HCT116 (cell line): Measurements from ENCODE around the gene SH3GL1. TPM values are rescaled to one million over a fixed set of nuclear protein-coding genes. Genes with fewer than 3 reads are reported as not detected.

Experiments used
- ATAC-seq: fragments of 200-7000 bp; cut with Tn5 transposase; 2 replicates; pipeline ENCODE4 v1.9.1; 2020; ENCODE audit warnings: mild to moderate bottlenecking, moderate library complexity
- BruUV-seq: library from RNA; stranded (reverse); fragments of 400-500 nt; replicated peaks from 2 replicates; lab custom pipeline; 2021; lab: Mats Ljungman, UMichigan
- CTCF ChIA-PET: fragments of 300-600 bp; sonication (Branson Sonifier 250); formaldehyde crosslinking; loops from one replicate; lab custom pipeline; 2021; ENCODE audit warnings: antibody characterized with exemption; lab: Charles Lee
- POLR2A ChIA-PET: fragments of 300-600, 350-600 bp; sonication (Branson Sonifier 250); formaldehyde crosslinking; loops from one replicate; lab custom pipeline; 2021; ENCODE audit warnings: antibody characterized with exemption; lab: Charles Lee
- RAD21 ChIA-PET, 2 experiments: fragments of 300-600 bp; sonication (Branson Sonifier 250); formaldehyde crosslinking; loops; one replicate each; lab custom pipeline; 2023; ENCODE audit warnings: low total read pairs in 2 of 2; ENCODE audit not compliant: uncharacterized antibody in 2 of 2, unreplicated experiment in 2 of 2, low non-redundant PET in 1 of 2; lab: Charles Lee
- DNase-seq: peaks from one replicate; pipeline ENCODE4 v3.0.0-alpha.2; 2010; ENCODE audit warnings: low read depth, low spot score
- H2AFZ ChIP-seq: fragments of 200-600 bp; shearing (Covaris generic), sonication (generic); 2 replicates; pipeline ENCODE4 v1.6.1; 2017; ENCODE audit warnings: low read depth, mixed run types, mixed read lengths, antibody characterized with exemption, low read length; ENCODE audit not compliant: poor library complexity, severe bottlenecking
- H3K27ac ChIP-seq: 2 replicates; pipeline ENCODE4 v1.5.1; 2012; ENCODE audit warnings: low read depth, low read length
- H3K27me3 ChIP-seq: fragments of 200-600 bp; sonication (generic); 2 replicates; pipeline ENCODE4 v1.6.1; 2016; ENCODE audit warnings: mixed run types, low read length, mixed read lengths; ENCODE audit not compliant: insufficient read depth
- H3K36me3 ChIP-seq, 2 experiments: fragments of 200-500 bp in 1 of 2; fragments of 200-600 bp in 1 of 2; sonication (Bioruptor generic) in 1 of 2; sonication (generic) in 1 of 2; 2 replicates each; pipeline versions ENCODE4 v1.5.1 to v1.6.1; 2014 to 2016; ENCODE audit warnings: low read length in 2 of 2, inconsistent platforms in 1 of 2, mixed read lengths in 1 of 2, mixed run types in 1 of 2; ENCODE audit not compliant: insufficient read depth in 2 of 2, control insufficient read depth in 1 of 2
- H3K4me1 ChIP-seq, 2 experiments: fragments of 200-600 bp in 1 of 2; sonication (generic) in 1 of 2; 2 replicates each; pipeline versions ENCODE4 v1.5.1 to v1.6.1; 2012 to 2017; ENCODE audit warnings: low read length in 2 of 2, inconsistent platforms in 1 of 2, mild to moderate bottlenecking in 1 of 2, mixed read lengths in 1 of 2, mixed run types in 1 of 2, moderate library complexity in 1 of 2; ENCODE audit not compliant: insufficient read depth in 2 of 2, control insufficient read depth in 1 of 2
- H3K4me2 ChIP-seq: fragments of 200-600 bp; sonication (generic); 2 replicates; pipeline ENCODE4 v1.6.1; 2017; ENCODE audit warnings: mixed run types, low read length, mixed read lengths
- H3K4me3 ChIP-seq, 2 experiments: fragments of 200-600 bp in 1 of 2; sonication (generic) in 1 of 2; replicated peaks in 1 of 2; 2 replicates each; pipeline ENCODE4 v1.5.1; 2011 to 2016; ENCODE audit warnings: low read length in 2 of 2, control low read depth in 1 of 2, low read depth in 1 of 2, mild to moderate bottlenecking in 1 of 2, mixed read lengths in 1 of 2, mixed run types in 1 of 2
- H3K79me2 ChIP-seq: fragments of 200-600 bp; sonication (generic); 2 replicates; pipeline ENCODE4 v1.6.1; 2017; ENCODE audit warnings: mild to moderate bottlenecking, mixed run types, low read length, moderate library complexity, mixed read lengths; ENCODE audit not compliant: insufficient read depth
- H3K9ac ChIP-seq: fragments of 200-600 bp; sonication (generic); 2 replicates; pipeline ENCODE4 v1.6.1; 2016; ENCODE audit warnings: low read length, mixed read lengths
- H3K9me2 ChIP-seq: fragments of 200-600 bp; sonication (generic), shearing (Covaris generic); 2 replicates; pipeline ENCODE4 v1.6.1; 2017; ENCODE audit warnings: mixed run types, mild to moderate bottlenecking, moderate library complexity; ENCODE audit not compliant: insufficient read depth
- H3K9me3 ChIP-seq, 2 experiments: fragments of 200-500 bp in 1 of 2; fragments of 200-600 bp in 1 of 2; sonication (Bioruptor generic) in 1 of 2; sonication (generic) in 1 of 2; 2 replicates each; pipeline ENCODE4 v1.6.1; 2014 to 2017; ENCODE audit warnings: low read length in 2 of 2, mixed read lengths in 2 of 2, inconsistent platforms in 1 of 2, low read depth in 1 of 2, mild to moderate bottlenecking in 1 of 2, mixed run types in 1 of 2, moderate library complexity in 1 of 2; ENCODE audit not compliant: control insufficient read depth in 1 of 2, insufficient read depth in 1 of 2
- H4K20me1 ChIP-seq: fragments of 200-600 bp; sonication (generic), shearing (Covaris generic); 2 replicates; pipeline ENCODE4 v1.6.1; 2017; ENCODE audit warnings: mixed run types, mild to moderate bottlenecking, moderate library complexity; ENCODE audit not compliant: insufficient read depth
- EZH2 ChIP-seq: fragments of 200-600 bp; sonication (generic); IDR thresholded peaks from 2 replicates; pipeline ENCODE4 v1.6.1; 2017; ENCODE audit warnings: antibody characterized with exemption, mixed run types
- ZNF274 ChIP-seq: fragments of 200-500 bp; sonication (Bioruptor generic); IDR thresholded peaks from 2 replicates; pipeline ENCODE4 v1.6.1; 2014; ENCODE audit warnings: mild to moderate bottlenecking, low read depth, low read length, inconsistent platforms
- intact Hi-C: fragments of 100-400 bp; cut with micrococcal nuclease; formaldehyde crosslinking; loops from 2 replicates; pipeline ENCODE4 v1.10.0; 2022
- total RNA-seq: library from RNA; stranded (reverse); gene quantifications from one replicate; pipeline ENCODE4 v1.2.1, GENCODE V29; 2021; ENCODE audit not compliant: unreplicated experiment
- TF ChIP-seq, protein P1 (sequence below): IDR thresholded peaks from 2 replicates; pipeline ENCODE4 v1.6.1; 2011; ENCODE audit warnings: mild to moderate bottlenecking, low read length, moderate library complexity; ENCODE audit not compliant: insufficient replicate concordance; ENCODE audit errors: extremely low read depth

The SH3GL1 gene
- total RNA-seq, 1 experiment from 2014 or later, result 86.0 TPM

DNA sequence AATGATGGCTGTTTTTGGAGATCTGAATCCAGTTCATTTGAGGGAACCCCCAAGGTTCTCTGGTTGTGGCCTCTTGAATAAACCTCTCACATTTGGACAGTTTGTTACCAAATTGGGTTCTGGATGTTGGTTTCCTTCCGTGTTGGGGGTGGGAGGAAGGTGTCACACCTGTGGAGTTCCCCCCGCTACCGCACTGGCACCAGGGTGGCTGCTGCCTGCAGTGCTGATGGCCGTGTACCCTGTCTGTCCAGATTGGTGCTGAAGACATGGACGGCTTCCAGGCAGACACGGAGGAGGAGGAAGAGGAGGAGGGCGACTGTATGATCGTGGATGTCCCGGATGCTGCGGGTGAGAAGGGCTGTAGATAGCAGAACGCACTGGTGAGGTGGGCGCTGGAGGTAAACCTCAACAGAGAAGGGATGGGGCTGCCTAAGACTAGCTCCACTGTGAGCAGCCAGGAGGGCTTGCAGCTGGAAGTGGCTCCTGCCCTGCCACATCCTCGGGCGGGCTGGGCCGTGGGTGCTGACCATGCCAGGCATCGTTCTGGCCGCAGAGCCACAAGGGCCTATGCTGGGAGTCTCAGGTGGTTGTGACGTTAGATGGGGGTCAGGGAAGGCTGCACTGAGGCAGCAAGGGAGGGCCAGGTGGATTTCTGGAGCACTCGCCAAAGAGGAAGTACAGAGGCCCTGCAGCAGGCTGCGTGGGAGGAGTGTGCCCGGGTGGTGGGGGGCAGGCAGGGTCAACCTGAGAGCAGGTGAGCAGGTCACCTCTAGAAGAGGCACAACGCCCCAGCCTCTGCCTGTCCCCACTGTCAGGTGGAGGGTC lies 41.9 kb upstream of the SH3GL1 start (continued):
- TF ChIP-seq ZNF274, result no peak

GRCh38 chr19:4439243-4439642 lies 38.9 kb upstream of the SH3GL1 start:
- H3K27me3 ChIP-seq, result no peaks in the 10 kb centered on the region
- H3K4me3 ChIP-seq, result no peak overlapping the region
- no peak overlapping the region for H3K9ac ChIP-seq
- H3K4me2 ChIP-seq, result no peak overlapping the region
- peaks cover 14 to 32% of the 10 kb centered on the region in 2 experiments; a peak in 3 of 4 replicates for H3K36me3 ChIP-seq
- no peaks in the 10 kb centered on the region for H3K9me3 ChIP-seq
- no peak for DNase-seq
- ATAC-seq, result no peak
- no peaks in the 10 kb centered on the region for H4K20me1 ChIP-seq
- no peaks in the 10 kb centered on the region for H3K9me2 ChIP-seq
- RAD21 ChIA-PET, result no interaction called here
- peaks cover 38% of the 10 kb centered on the region for H3K79me2 ChIP-seq
- intact Hi-C loops, result no loop called here
- no peak overlapping the region for H3K27ac ChIP-seq
- CTCF ChIA-PET, result no interaction called here
- H2AFZ ChIP-seq, result no peak overlapping the region
- no peaks in the 10 kb centered on the region for H3K4me1 ChIP-seq
- POLR2A ChIA-PET, result no interaction called here
- TF ChIP-seq, protein P1, sequence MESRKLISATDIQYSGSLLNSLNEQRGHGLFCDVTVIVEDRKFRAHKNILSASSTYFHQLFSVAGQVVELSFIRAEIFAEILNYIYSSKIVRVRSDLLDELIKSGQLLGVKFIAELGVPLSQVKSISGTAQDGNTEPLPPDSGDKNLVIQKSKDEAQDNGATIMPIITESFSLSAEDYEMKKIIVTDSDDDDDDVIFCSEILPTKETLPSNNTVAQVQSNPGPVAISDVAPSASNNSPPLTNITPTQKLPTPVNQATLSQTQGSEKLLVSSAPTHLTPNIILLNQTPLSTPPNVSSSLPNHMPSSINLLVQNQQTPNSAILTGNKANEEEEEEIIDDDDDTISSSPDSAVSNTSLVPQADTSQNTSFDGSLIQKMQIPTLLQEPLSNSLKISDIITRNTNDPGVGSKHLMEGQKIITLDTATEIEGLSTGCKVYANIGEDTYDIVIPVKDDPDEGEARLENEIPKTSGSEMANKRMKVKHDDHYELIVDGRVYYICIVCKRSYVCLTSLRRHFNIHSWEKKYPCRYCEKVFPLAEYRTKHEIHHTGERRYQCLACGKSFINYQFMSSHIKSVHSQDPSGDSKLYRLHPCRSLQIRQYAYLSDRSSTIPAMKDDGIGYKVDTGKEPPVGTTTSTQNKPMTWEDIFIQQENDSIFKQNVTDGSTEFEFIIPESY, result no peak
- TF ChIP-seq EZH2, result no peak
- TF ChIP-seq, all 23 proteins: peak for 0
- no TSS peak for BruUV-seq
